HG03159 (cell line): ENCODE data around the gene FOXP1.

ENCODE experiments used
- ATAC-seq: cut with Tn5 transposase; IDR thresholded peaks from one replicate; pipeline ENCODE4 v1.9.1; 2021; ENCODE audit warnings: mild to moderate bottlenecking, moderate library complexity; ENCODE audit not compliant: unreplicated experiment

The FOXP1 gene

DNA sequence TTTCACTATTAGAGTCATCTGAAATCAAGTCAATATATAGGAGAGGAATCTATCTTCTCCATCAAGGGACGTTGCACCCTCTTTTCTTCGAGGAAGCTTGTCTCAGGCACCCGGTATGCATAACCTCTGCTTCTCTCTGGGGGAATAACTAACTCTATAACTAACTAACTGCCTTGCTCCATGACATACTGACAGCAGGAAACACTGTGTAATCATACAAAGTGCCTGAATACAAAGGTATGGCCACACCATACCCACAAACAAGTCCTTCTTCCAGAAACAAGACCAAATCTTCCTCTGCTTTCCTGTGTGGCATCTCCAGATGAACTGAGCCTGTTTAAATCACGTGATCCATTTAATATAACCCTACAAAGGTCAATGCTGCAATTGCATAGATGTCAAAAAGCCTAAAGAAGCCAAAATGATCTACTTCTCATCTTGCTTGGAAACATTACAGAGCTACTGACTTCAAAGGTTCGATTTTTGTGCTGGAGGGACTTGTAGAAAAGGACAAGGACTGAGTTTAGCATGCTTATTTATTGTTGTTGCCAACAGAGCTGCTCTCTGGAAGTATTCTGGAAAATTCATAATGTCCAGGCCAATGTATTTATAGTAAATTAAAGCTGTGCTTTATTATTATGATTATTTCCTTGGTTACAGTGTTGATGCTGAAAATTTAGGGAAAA lies 380.5 kb downstream of the FOXP1 start:
- no peak for ATAC-seq

DNA sequence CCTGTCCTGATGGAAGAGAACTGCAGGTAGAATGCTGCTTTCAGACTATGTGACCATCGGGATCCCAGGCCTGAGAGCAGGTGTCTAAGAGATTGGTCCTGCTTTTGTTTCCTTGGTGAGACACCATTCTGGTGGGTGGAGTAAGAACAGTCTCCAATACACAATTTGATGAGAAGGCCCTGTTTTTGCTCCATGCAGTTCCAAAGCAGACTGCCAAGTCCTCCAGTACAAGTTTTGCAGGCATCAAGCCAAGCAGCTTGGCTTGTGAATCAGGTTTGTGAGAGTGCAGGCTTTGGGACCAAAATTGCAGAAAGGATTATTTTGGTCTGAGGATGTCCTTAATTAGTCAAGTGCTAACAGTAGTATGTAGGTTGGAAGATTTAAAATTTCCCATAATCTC lies 381.6 kb downstream of the FOXP1 start:
- ATAC-seq = no peak

DNA sequence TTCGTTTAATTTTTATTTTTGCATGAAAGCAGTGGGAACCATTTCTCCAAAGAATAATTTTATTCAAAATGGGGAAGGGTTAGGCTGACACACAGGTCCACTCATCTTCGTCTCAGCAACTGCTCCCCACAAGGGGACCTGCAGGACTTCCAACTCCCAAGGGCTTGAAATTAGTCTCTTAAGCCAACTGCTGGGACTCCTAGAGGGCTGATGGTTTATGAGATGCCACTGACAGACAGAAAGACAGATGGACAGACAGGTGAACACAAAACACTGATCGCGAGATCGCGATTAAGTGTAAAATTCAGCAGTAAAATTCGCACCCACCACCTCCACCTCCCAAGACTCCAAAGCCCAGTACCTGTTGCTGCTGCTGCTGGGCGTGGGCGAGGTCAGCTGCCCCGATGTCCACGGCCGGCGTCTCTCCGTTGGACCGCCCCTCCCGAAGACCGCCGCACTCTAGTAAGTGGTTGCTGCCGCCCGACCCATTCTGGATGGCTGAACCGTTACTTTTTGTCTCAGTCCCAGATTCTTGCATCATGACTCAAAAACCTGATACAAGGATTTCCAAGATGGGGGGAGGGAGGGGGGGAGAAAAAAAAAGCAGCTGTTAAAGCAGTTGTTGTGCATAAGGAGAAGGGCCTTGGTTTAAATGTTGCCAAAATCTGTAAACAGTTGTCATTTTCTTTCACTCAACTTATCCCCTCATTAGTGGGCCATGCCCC lies 385.5 kb downstream of the FOXP1 start:
- ATAC-seq = no peak

DNA sequence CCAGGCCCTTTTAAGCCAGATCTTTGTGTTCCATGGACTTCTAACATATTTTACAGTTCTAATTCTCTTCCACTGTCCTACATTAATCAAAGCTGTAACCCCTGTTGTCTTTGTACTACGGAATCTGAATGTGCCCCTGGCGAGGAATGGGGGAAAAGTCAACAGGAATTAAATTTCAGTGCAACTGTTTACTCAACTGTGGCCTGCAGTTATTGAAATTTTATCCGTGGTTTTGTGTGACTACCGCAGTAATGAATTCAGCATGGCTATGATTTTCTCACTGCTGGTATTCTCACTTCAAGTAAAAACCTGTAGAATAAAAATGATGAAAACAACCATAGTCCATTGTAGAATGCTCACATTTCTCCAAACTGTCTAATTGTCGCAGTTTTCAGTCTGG lies 388.0 kb downstream of the FOXP1 start:
- no peak for ATAC-seq

DNA sequence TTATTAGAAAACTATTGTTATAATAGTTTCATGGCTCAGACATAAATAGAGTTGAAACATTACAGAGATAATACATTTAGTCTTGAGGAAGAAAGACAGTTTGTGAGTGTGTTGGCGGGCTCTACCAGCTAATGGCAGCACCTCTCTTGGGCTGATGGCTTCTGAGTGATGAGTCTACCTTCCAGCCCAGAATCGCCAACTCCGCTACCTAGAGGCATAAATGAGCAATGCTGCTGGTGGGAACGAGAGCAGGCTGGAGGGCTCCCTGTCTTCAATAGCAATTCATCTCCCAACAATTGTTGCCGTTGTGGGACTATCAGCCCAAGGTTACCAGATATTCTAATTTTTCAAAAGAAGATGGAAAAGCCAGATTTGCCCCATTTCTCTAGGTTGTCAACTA lies 388.7 kb downstream of the FOXP1 start:
- no peak for ATAC-seq

DNA sequence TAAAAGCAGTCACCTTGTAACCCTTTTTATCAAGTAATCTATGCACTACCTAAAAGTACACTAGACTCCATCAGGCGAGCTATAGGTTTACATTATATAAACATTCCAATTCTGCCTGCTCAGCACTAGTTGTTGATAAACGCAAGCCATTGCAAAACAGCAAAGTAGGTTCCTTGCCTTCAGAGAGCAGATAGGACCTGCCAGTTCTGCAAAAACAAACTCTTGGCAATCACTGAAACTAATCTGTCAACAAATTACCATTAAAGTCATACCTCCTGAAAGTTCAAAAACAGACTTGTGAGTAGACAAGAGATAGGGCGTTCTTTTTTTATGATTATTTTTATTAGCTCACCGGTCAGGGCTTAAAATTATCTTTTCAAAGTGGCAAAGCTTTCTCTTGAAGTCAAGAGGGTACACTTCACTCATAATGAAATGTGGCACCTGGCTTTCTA lies 392.5 kb downstream of the FOXP1 start:
- ATAC-seq = no peak

DNA sequence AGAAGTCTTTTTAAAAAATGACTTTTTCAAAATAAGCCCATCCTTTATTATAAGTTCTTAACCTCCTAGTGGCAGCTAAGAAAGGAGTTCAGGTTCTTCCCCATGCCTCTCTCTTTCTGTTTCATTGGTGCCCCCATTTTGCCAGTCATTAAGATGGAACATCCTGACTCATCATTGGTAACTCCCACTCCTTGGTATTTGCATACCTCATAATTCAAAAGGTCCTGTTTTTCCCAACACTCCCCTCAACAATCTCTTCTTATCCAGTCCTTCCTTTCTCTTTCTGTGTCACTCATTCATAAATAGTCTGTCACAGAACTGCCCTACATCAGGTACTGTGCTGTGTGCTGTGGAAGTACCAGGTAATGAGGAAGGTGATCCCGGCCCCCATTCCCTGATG lies 394.0 kb downstream of the FOXP1 start:
- ATAC-seq = no peak

DNA sequence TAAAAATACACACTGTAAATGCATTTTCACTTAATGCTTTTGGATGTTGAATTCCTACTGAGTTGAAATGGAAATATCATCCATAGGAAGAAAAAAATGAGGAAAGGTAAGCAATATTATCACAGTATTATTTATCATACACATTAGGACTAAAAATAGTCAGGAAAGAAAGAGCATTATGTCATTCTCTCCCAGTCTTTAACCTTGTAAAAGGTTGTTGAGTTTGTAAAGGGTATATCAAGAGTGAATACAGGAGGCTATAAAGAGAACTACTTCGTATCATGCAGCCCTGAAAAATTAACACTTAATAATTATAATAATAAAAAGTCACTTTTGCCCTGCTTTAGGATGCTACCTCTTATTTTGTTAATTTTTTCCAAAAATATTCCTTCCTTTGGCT lies 395.8 kb downstream of the FOXP1 start:
- no peak for ATAC-seq

DNA sequence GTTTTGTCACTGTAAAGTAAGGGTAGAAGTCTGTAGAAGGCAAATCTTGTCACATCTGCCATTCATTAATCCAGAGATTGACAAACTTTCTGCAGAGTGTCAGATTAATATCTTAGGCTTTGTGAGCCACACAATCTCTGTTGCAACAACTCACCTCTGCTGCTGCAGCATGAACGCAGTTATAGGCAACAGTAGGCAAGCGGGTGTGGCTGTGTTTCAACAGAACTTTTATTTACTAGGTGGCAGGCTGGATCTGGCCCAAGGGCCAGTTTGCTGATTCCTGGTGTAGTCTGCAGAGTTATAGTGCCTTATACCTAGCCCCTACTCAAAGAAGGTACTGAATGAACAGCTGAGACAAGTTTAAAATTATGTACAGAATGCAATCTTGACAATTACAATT lies 396.7 kb downstream of the FOXP1 start:
- no peak for ATAC-seq

DNA sequence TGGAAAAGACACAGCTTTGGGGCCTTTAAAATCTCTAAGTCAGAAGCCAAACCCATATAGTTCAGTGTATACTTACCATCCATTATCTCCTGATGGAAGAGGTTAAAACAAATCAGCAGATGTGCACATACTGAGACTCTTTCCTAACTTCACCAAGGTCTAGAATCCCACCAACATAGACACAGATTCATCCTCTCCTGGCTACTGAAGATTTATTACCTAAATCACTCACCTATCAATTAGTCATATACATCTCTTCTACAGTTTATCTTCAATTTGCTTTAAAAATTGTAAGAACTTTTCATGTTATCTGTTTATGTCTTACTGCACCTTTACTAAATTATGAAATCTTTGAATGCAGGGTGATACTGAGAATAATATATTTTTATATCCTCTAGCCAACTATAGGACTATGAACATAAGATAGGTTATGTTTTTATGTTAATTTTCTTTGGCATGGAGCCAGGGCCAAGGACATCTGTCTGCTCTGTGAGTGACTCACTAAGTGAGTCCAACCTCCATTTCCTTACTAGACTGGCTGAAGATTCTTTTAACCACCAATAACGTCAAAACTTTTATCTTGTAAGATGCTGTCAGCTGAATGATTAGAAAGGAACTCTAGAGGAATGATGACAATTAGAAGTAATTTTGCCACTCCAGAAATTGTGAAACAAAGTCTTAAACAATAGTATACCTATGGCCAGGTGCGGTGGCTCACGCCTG lies 397.6 kb downstream of the FOXP1 start:
- ATAC-seq = no peak

DNA sequence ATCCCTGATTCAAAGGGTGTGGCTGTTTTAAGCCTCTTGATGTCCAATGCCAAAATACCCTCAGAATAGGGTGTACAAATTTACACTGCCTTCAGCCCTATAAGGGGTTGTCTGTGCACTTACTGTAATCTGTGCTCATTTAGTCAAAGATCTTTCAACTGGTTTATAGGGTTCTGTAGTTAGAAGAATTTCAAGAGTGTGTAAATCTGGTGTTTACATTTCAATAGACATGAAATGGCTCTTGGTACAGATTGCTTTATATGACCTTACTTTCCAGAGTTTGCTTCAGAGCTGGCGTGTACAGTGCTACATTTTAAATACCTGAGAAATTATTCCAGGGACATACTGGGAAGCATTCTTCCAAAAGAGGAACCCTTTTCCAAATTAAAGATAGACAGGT lies 399.3 kb downstream of the FOXP1 start:
- ATAC-seq = no peak

DNA sequence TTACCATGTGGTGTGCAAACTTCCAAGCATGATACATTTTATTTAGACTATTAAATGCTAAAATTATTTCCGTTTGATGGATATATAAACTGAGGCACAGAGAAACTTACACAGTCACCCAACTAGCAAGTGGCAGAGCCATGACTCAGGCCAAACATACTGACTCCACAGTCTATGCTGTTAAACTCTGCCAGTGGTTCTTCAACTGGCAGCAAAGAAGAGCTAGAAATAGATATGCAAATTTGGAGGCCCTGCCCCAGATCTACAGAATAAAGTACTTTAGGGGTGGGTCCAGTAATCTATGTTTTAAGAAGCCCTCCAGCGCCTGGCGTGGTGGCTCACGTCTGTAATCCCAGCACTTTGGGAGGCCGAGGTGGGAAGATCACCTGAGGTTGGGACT lies 400.0 kb downstream of the FOXP1 start:
- no peak for ATAC-seq

DNA sequence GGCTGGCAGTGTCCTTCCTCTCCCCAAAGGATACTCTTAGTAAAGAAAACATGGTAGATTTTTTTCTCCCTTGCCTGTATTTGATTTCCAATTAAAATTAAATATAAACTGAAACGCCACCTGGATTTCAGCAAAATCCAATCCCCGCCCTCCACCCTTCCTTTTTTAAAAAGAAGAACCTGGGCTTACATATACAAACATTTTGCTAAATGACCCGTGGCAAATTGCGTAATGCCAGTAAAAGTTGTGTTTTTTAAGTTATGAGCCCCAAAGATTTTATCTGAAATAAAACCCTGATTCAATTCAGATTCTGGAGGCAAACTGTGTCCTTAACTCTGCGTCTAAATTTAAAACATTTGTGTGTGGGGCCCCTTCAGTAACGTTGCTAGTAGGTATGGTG lies 403.0 kb downstream of the FOXP1 start:
- ATAC-seq = no peak

DNA sequence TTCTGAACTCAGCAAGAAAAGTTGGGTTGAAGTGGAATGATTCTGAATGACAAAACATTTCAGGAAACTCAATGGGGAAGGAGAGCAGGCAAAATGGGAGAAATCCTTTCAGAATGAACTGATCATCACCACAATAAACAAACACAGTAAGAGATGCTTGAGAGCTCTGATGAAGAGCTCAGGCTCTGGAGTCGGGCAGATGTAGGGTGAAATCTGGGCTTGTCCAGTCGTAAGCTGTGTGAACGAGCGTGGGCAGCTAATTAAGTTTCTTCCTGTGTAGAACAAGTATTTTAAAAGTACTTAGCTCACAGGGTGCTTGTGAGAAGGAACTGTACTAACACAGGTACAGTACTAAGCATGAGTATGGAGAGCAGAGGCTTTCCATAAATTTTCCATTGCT lies 406.2 kb downstream of the FOXP1 start:
- ATAC-seq = no peak

DNA sequence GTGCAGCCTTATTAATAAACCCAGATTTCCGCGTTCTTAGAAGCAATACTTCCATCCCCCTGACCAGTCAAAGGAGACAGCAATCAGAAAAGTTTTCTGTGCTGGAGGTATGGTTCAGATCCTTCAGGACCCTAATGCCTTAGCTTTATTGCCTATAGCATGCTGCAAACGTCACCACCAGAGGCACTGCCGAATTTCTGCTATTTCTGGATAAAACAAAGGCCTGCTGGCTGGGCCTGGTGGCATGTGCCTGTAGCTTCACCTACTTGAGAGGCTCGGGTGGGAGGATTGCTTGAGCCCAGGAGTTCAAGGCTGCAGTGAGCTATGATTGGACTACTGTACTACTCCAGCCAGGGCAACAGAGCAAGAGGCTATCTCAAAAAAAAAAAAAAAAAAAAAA lies 407.2 kb downstream of the FOXP1 start:
- ATAC-seq = no peak

DNA sequence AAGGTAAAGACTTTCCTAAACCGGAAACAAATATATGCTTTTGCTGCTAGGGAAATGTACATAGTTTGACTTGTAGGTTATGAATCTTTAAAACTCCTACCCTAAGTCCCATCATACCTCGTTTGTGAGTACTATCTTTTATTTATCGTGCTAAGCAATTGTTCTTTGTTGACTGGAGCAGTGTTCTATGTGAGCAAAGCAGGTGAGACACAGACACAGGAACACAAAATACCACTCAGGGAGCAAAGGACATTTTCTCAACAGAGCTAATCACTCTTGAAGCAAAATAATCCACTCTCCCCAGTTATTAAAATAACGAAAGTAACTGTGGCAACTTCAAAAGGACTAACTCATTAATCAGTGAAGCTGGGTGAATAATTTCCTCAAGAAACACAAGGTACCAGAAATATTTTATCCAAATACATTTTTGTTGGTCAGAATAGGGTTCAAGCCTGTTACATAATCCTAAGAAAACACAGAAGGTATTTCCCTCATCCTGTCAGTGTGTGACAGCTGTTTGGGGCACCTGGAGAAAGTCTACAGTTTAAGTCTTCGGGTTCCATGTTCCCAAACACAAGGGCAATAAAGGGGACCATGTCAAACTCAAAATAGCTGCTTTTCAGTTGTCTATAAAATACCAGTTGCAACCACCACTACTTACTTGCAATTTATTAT lies 407.7 kb downstream of the FOXP1 start:
- ATAC-seq = no peak

DNA sequence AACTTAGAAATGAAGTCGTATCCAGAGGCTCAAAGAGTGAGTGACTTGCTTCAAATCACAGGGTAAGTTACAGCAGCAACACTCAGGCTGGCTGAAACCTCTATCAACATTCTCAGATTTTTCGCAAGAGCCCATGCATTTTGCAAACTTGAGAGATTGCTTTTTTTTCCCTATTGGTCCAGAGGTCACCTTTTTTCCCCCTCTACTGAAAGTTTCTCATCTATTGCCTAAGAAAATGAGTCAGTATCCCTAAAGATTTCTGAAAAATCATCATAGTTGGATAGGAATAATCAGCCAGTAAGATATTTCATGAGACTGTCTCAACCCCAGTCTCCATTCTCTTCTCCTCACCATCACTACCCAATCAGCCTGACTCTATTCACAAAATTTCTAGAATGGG lies 410.6 kb downstream of the FOXP1 start:
- ATAC-seq = no peak

DNA sequence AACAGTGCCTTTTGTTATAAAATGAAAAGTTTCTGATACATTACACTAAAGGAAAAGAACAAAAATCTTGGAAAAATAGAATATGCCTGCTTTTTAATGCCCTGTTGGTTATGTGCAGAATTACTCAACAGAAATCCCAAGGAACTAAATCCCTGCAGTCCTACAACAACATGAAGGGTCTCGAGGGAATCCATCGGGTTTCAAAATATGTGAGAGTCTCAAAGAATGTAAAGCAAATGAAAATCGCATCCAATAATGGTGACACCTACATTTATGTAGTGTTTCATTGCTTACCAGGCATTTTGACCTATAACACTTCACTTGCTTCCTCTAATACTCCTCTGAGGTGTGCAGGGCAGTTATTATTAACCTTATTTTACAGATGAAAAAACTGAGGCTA lies 411.3 kb downstream of the FOXP1 start:
- ATAC-seq = no peak

DNA sequence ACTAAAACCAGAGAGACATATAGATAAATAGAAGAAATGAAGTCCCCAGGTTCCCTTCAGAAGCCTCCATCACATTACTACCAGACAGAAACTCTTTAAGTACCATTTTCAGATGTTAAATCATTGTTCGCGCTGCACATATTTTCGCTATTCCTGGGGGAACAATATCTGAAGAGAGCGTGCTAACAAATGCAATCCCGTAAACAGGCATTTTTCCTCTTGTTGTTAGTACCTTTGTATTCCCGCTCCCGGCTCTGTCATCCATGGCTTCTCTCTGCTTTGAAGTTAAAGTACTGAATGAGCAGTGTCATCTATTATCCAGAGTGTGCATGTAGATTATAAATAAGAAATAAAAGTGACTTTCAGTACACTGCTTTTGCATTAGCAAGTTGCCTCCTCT lies 412.3 kb downstream of the FOXP1 start:
- no peak for ATAC-seq

DNA sequence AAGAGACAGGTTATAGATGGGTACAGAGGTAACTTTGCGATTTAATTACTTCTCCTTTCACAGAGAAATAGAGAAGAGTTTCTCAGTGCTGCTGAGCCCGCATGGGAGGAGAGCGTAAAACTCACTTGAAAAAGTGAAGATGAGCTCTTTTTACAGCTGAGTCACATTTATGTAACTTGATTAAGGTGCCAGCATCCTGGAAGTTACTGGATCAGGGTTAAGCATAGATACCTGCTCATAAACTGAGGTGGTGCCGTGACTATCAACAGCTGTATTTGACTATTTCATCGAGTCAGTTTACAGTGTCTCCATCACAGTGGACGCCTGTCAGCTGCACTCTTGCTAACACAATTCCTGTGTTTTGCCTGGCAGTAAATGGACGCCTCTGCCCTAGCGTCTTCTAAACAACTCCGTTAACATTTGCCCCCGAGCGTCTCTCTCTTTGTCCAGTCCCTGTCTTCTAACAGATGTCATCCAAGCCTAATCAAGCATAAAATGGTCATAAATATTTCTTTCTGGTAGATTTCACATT lies 414.6 kb downstream of the FOXP1 start:
- no peak for ATAC-seq

DNA sequence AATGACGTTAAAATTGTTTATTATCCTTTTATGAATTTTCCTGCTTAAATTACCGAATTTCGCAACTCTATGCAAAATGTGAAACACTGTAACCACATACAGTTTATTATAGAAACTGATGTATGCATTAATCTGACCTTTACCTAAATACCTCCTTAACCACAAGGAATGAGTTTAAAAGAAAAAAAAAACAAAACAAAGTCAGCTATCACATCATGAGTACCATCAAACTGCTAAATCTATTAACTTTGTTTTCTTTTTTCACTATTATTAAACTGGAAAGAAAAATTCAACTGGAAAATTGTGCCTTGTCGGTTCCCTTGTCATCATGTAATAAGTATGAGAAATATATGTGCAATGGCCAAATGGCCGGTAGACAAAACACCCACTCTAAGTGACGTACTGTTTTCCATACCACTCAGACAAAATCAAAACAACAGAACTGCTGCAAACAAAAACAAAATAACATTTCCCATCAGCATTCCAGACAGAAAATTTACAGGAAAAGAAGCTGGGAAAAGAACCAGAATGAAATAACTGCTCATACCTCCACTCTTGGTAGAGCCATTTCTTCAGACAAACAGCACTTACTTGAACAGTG lies 415.3 kb downstream of the FOXP1 start:
- ATAC-seq = no peak
